ENCODE data around the gene KCNN4.

- TF ChIP-seq CTCF (IDR thresholded peaks at IDR 0.05) (no peak), ZFX (IDR thresholded peaks at IDR 0.05; ENCODE audit: borderline replicate concordance) (no peak)
Measured at GRCh38 chr19:43797556-43797955, 16.8 kb upstream of the KCNN4 start.

Measured in 22Rv1 (cell line).